ENCODE measurements around the gene ZNF264.
"Not testable (repeated sequence)": the region's sequence is repeated elsewhere in the genome, so short reads cannot be mapped to it uniquely, and the experiment has no call there.

Gene ZNF264

DNA sequence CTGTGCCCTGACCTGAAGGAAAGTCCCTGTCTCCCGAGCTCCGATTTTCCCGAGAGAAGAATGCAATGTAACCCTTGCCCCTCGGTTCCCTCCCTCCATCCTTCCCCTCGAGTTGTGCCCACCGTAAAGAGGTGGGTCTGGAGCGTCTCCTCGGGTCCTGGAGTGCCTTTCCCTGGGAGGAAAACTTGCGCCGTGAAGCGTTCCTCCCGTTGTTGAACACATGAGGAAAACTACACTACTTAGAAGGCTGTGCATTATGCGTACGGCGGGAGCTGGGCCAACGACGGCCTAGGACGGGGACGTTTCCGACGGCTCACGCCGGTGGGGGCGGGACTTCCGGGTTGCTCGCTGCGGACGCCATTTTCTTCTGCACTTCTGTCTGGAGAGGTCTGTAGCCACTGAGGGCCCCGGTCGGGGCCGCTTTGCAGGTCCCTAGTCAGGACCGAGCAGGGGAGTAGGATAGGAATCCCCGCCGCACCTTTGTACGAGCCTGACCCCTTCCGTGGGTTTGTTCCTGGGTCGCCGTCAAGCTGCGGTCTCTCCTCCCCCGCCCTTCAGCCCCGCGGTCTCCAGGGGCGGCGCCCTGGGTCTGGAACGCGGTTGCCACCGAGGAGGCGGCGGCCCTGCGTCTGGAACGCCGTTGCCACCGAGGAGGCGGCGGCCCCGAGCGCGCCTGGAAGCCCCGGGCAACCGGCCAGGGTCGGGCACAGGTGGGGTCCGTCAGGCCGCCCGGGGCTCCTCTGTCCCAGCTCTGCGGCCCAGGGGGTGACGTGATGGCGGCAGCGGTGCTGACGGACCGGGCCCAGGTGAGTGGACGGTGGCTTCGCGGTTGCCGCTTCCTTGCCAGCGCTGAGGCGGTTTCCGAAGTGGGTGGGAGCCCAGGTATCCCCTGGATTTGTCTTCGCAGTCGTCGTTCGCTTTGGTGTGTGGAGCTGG is at the start of gene ZNF264:
TSS of gene ZNF264 (plus strand) at position 360 of the 936 bp plus-strand sequence. CDS start at position 774, 414 bp downstream.
- DNase-seq: peak; percentile 23 to 33

DNA sequence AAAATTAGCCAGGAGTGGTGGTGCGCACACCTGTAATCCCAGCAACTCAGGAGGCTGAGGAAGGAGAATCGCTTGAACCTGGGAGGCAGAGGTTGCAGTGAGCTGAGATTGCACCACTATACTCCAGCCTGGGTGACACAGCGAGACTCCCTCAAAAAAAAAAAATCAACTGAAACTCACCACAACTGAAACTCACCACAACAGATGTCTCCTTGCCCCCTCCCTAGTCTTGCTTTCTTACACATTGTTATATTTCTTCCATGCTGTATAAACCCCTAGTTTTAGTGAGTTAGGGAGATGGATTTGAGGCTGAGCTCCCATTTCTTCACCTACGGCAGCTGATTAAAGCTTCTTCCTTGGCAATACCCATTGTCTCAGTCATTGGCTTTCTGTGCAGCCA is 49.6 kb upstream of the ZNF264 start:
- DNase-seq: no peak

DNA sequence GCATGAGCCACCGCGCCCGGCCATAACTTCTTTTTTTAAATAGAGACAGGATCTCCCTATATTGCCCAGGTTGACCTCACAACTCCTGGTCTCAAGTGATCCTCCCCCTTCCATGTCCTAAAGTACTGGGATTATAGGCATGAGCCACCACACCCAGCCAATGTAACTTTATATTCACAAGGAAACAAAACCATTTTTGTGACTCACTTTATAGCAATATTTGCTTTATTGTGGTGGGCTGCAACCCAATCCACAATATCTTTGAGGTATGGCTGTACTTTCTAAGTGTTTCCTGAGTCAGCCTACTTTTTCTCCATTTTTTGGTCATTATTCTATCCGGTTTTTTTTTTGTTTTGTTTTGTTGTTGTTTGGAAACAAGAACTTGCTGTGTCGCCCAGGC is 38.4 kb upstream of the ZNF264 start:
- DNase-seq: no peak

DNA sequence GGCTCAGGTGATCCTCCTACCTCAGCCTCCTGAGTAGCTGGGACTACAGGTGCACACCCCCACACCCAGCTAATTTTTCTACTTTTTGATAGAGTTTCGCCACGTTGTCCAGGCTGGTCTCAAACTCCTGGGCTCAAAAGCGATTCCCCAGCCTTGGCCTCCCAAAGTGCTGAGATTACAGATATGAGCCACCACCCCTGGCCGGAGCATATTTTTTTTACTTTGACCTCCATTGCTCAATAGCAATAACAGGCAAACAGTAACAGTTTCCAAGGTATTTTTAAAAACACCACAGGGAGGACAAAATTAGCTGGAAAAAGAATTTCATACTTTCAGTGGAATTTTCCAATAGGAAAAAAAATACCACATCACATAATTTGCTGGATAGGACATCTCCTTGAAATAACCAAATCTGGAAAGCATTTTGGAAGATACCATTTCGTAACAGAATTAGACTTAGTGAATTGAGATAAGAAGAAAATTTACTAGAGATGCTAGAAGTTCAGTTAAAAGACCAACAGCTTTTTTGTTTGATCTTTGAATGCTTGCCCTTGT is 29.2 kb upstream of the ZNF264 start:
- DNase-seq: no peak

DNA sequence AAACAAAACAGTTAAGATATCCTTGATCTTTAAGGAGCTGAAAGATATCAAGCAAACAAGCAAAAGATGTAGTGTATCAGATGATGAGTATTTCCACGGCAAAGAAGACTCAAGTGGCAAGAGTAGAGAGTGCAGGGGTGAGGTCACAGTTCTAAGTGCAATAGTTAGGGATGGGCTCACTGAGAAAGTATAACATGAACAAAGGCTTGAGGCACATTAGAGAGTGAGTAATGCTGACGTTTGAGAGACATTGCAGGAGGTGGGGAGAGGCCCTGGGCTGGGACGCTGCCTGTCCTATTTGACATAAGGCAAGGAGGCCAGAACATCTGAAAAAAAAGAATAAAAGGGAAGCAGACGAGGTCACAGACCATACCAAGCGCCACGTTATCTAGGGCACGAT is 25.5 kb upstream of the ZNF264 start:
- no peak for DNase-seq

DNA sequence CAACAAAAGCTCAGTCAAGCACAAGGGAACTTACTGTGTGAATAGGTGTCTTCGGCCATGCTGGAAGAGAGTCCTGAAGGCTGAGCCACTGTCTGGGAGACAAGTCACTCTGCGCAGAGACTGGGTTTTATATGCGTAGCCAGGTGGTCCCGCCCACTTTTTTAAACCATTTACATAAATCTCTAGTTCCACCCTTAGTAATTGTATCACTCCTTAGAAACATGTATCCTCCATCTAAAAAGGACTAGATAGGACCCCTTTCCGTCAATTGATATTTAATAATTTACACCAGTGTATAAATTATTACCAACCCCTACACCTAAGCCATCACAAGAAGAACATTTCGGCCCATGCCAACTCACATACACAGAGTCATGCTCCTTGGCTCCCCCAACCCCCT is 23.9 kb upstream of the ZNF264 start, which contains the start of gene DUXA:
TSS of gene DUXA (minus strand) at position 101 of the 400 bp plus-strand sequence. CDS start at position 59, 42 bp downstream.
- no peak for DNase-seq

DNA sequence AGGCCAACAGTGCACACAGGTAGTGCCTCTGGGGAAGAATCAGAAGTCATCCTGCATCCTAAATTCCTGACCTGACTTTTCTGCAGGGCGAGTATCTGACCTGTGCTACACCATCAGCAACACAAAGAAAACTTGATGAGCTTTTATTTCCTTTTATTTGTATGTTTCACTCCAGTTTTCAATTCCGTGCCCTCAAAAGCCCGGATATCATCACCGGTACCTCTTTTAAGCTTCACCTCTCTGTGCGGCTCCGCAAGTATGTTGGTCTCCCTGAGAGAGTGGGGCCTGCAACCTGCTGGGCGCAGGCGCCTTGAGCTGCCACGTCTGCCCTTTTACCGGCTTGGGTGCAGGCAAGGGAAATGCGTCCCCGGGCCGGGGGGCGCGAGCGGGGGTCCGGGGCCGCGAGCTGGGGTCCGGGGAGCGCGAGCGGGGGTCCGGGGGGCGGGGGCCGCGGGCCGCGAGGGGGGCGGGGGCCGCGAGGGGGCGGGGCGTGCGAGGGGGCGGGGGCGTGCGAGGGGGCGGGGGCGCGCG is 19.7 kb upstream of the ZNF264 start:
- DNase-seq: no peak

DNA sequence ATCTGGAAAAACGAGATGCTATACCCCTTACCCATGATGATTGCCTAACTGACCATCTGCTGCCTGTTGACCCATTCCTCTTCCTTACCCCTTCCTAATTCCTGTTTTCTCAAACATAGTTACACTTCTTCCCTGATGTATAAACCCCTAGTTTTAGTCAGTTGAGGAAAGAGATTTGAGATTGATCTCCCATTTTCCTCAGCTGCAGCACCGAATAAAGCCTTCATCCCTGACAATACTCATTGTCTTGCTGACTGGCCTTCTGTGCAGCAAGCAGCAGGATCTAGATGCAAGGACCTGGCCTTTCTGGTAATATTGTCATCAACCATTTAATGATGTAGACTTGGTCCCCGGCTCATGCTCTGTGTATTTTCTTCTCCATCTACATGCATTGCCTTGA is 999 bp upstream of the ZNF264 start:
- no peak for DNase-seq

DNA sequence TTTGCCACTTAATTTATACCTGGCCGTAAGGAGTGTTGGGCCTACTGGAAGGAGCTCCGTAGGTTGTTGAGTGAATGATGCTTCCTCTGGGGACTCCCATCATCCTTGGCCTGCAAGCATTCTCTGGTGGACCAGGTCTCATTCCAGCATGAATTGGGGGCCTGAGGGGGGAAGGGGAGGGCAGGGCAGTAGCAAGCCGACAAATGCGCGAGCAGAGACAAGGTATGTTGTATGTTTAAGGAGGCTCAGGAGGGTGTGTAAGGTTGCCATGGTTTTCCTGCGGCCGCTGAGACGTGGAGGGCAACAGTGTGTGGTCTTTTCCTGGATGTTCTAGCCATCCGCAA is 749 bp downstream of the ZNF264 start:
- no peak for DNase-seq

DNA sequence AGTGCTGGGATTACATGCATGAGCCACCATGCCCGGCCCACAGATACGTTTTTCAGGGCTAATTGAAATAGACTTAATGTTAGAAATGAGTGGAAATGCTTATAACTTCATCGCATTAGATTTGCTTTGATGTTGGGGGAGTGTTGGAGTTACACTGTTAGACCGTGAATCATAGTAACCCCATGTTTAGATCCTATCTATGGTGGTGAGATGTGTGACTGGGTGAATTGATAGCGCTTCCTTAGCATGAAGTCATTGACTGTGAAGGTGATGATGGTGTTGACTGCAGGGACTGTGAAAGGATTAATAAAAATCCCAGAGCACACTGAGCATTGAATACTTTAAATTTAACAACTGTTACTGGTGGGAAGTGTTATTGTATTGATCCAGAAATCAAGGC is 1.7 kb downstream of the ZNF264 start:
- no peak for DNase-seq

DNA sequence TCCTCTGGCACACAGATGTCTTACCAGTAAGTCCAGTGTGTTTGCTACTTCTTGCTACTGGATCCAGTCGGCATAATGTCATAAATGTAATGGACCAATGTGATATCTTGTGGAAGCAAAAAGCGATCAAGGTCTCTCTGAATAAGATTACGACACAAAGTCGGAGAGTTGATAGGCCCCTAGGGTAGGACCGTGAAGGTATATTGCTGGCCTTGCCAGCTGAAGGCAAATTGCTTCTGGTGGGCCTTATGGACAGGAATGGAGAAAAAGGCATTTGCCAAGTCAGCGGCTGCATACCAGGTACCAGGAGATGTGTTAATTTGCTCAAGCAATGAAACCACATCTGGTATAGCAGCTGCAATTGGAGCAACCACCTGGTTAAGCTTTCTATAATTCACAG is 6.6 kb downstream of the ZNF264 start:
- not testable (repeated sequence) for DNase-seq

DNA sequence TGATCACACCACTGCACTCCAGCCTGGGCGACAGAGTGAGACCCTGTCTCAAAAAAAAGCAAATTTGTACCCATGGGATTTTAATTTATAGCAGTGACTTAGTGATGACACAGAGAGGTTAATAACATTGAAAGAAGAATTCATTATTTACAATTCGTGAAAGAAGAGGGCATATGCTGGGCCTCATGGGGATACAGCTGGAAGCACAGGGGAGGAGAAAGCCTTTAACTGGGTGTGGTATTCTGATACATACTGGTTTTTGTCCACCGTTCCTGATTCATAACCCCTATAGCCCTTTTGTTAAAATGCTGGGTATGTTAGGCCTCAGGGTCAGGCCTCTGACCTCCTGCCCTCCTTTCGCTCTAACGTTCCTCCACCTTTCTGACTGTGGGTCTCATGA is 10.9 kb downstream of the ZNF264 start:
- no peak for DNase-seq

DNA sequence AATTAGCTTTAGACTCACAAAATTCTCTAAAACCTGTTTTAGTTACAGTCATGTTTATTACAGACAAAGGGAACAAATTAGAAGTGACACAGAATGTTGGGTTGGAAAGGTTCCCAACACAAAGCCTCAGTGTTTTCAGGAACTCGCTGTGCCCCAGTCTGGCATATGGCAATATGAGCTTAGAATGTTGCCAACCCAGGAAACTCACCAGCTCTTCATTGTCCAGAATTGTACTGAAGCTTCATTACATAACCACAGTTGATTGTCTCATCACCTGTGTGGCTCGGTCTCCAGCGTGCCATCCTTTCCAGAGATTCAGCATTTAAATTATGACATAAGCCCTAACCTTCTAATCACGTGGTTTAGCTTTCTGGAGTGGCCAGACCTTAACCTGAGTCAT is 19.1 kb downstream of the ZNF264 start:
- peak; percentile 19 to 81 for DNase-seq

DNA sequence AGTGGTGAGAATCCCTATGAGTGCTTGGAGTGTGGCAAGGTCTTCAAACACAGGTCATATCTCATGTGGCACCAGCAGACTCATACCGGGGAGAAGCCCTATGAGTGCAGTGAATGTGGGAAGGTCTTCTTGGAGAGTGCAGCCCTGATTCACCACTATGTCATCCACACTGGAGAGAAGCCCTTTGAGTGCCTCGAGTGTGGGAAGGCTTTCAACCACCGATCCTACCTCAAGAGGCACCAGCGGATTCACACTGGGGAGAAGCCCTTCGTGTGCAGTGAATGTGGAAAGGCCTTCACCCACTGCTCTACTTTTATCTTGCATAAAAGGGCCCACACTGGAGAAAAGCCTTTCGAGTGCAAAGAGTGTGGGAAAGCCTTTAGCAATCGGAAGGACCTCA is 20.8 kb downstream of the ZNF264 start:
- DNase-seq: no peak

DNA sequence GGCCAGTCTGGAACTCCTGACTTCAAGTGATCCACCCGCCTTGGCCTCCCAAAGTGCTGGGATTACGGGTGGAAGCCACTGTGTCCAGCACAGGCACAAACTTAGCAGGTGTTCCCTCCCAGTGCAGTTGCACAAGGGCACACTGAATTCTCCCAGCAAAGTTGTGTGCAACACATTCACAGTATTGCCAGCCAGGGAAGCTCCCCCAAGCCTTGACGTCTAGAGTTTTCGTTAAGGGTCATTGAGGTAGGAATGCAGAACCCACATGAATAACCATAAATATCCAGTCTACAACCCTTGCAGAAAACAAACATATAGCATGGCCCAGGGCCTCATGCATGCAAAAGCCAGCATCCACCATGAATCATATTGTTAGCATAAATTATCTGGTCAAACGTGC is 36.2 kb downstream of the ZNF264 start:
- DNase-seq: no peak

DNA sequence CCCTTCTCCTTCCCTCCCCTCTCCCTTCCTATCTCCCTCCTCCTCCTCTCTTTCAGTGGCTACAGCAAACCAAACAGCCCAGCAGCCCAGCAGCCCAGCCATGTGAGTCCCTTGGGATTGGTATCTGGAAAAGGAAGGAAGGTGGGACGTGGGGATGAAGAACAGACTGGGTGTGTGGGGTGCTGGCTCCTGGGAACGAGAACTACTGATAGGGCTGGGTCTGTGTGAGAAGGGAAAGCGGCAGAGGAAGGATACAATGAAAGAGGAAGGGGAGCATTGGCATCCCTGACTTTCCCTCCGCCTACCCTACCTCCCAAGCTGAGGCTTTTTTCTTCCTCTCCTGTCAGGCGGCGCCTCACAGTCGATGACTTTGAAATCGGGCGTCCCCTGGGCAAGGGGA is 40.4 kb downstream of the ZNF264 start:
- DNase-seq: no peak

DNA sequence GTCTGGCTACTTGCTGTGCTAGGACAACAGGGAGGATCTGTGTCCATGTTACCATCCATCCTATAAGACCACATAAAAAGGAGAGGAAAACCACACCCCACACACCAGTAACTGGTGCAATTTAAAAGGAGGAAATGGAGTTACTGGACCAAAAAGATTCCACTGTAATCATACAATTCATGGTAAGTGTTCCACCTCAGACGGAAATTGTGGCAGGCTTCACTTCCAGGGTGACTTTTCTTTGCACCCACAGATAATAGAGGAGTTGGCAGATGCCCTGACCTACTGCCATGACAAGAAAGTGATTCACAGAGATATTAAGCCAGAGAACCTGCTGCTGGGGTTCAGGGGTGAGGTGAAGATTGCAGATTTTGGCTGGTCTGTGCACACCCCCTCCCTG is 41.9 kb downstream of the ZNF264 start:
- DNase-seq: no peak

DNA sequence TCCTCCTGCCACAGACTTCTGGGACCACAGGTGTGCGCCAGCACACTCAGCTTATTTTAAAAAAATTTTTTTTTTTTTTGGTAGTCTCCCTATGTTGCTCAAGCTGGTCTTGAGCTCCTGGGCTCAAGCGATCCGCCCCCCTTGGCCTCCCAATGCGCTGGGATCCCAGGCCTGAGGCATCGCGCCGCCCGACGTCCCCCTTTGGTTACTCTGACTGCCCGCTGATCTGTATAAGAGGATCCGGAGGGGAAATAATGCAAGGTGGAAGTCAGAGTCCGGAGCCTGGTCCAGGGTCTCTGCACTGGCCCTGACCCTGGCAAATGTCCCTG is 48.6 kb downstream of the ZNF264 start:
- no peak for DNase-seq

DNA sequence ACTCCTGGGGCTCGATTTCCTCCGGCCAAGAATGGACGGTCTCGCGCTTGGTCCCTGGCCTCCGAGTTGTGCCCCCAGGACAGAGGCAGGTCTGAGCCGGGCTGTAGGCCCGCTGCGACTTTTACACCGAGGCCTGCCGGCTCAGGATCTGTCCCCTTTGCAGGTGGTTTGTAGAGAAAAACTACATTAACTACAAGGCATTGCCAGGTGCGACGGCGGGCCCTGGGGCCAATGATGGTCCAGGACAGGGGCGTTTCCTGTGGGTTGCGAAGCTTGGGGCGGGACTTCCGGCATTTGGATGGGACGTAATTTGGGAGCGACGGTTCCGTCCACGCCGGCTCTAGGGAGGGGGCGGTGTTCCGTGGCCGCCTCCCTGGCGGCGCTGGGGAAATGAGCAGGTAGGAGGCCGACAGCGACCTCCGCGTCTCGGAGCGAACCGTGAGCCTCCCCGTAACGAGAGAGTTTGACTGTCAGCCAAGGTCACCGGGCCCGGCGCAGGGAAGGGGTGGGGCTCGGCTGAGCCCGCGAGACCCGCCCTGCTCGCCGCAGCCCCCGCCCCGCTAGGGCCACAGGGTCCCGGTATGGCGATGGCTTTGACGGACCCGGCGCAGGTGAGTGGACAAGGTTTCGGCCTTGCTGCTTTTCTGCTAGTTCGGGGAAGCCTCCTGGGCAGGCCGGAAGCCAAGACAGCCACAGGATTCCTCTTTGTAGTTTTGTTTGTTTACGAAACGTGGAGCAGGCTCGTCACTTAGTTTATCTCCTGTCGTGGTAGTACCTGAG is 49.2 kb downstream of the ZNF264 start, which contains the start of gene ZNF805:
TSS of gene ZNF805 (plus strand) at position 322 of the 780 bp plus-strand sequence. CDS start at position 582, 260 bp downstream.
- peak; percentile 64 to 88 for DNase-seq

DNA sequence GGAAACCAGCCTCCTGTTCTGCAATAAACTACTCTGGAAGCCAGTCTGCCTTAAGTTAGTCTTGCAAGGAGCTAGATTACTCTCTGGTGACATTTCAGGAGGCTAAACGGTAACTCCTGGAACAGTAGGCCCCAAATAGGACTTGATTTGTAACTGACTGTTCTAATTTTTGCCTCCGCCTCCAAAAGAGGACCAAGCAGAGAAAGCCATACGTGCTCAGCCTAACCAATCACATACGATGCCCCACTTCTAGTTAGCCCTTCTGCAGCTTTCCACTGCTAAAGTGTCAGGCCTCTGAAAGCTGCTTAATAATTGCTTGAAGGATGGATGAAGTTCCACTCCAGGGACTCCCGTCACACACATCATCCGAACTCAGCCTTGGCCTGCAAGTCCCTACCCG is 49.9 kb downstream of the ZNF264 start:
- DNase-seq: no peak

DNA sequence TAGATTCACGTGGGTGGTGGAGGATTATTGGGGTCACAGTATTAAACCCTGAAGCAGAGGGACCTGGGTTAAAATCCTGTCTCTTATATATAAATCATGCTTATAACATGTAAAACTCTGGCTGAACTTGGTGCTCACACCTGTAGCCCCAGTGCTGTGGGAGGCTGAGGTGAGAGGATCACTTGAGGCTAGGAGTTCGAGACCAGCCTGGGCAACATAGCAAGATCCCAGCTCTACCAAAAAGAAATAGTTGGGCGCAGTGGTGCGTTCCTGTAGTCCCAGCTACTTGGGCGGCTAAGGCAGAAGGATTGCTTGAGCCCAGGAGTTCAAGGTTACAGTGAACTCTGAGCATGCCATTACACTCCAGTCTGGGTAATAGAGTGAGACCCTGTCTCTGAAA is 51.5 kb downstream of the ZNF264 start:
- DNase-seq: no peak

DNA sequence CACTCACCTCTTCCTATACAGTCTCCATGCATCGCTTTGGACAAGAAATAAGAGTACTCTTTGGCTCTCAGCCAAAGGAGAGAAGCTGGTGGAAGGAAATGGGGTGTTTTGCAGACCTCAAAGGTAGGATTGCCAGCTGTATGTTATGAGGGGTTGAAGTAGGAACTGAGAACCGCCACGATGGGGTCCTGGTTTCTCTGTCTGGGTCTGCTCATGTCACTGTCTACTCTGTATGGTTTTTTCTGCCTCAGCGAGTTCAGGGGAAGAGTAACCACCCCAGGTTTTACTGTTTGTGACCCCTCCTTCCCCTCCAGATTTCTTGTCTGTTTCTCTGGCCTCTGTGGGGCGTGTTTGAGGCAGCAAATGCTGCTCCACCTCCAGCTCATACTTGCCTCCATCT is 53.2 kb downstream of the ZNF264 start:
- no peak for DNase-seq

DNA sequence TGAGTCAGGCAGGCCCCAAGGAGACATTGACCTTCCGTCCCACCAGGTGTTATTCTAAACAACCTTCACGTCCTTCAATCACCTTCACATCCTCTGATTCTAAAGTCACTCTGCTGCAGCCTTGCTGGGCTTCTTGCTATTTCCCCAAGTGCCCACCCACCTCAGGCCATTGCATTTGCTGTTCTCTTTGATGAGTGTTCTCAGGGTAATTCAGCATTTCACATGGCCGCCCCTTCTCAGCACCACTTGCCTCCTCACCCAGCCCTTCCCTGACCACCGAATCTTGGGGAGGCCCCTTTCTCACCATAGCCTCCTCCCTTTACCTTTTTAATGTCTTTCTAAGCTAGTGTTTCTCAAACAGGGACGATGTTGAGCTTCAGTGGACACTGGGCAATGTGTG is 53.8 kb downstream of the ZNF264 start:
- DNase-seq: no peak

All from cerebellar nuclear complex (tissue), 1 donor.